ENCODE measurements around the gene AQP12B. TPM values are rescaled to one million over a fixed set of nuclear protein-coding genes. Genes with fewer than 3 reads are reported as not detected.

Gene AQP12B
- total RNA-seq, 1 experiment from 2014 or later, result not detected

DNA sequence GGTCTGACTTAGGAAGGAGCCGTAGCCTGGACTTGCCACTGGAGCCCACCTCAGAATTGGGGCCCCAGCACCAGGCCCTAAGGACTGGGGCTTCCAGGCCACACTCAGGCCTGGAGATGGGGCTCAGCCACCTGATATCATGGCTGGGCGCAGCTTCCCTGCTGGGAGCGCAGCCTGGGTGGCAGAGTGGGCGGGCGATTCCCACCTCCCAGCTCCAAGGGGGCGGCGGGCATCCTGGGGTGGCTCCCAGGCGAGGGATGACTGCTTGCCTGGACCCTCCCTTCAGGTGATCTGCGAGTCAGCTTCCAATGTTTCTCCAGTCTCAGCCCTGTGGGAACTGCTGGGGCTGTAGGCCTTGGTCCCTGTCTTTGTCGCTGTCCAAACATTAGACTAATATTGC is 37.3 kb downstream of the AQP12B start:
- no peaks in the 10 kb centered on the region for H3K36me3 ChIP-seq (replicated peaks; ENCODE audit: control insufficient read depth, insufficient read depth, low read length)
- DNase-seq, result peak; percentile 37

GRCh38 chr2:240644859-240645301 is 37.8 kb downstream of the AQP12B start:
- peak; percentile 65 for DNase-seq
- no peaks in the 10 kb centered on the region for H3K36me3 ChIP-seq (replicated peaks; ENCODE audit: control insufficient read depth, insufficient read depth, low read length)
- H3K4me3 ChIP-seq (ENCODE audit: insufficient read depth, low read depth, low read length), result no peak overlapping the region
- no peaks in the 10 kb centered on the region for H3K27me3 ChIP-seq (ENCODE audit: control insufficient read depth, insufficient read depth, low read length)

More for the DNA sequence above, 37.3 kb downstream of the AQP12B start:
- Histone ChIP-seq H3K27me3 (ENCODE audit: control insufficient read depth, insufficient read depth, low read length) (no peaks in the 10 kb centered on the region), H3K4me3 (ENCODE audit: insufficient read depth, low read depth, low read length) (no peak overlapping the region)

DNA sequence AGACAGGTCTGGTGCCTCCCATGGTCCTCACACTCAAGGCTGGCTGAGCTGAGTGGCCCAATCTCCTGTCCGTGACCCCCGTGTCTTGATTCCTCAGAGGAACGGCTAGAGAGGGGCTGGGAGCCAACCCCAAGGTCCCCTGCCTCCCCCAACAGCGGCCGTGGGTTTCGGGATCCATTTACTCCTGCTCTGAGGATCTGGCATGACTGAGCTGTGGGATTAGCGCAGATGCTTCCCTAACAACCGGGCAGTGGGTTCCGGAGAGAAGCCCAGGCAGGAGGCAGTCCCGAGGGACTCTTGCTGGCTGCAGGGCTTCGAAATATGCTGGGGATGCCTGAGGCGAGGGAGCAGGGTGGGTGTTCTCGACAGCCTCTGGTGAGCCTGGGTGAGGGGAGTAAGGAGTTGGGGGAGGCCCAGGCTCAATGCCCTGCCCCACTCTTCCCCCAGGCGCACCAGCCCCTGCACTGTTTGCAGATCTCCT is 38.5 kb downstream of the AQP12B start:
- Histone ChIP-seq H3K36me3 (replicated peaks; ENCODE audit: control insufficient read depth, insufficient read depth, low read length) (no peaks in the 10 kb centered on the region), H3K27me3 (ENCODE audit: control insufficient read depth, insufficient read depth, low read length) (no peaks in the 10 kb centered on the region; the same call in 1 of the 2 replicates), H3K4me3 (ENCODE audit: insufficient read depth, low read depth, low read length) (no peak overlapping the region)
- DNase-seq, result peak; percentile 60

DNA sequence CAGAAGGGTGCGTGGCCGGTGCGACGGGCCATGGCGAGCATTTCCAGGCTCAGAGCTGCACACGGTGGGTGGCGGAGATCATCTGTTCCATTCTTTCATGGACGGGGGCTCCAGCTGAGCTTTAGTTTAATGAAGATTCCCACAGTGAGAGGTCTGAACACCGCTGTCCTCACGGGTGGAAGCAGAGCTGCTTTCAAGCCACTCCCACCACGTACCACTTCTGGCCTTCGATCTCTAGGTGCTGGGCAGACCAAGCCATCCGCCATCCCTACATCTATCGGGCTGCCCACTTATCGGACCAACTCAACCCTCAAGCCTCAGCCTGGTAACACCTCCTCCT is 38.9 kb downstream of the AQP12B start:
- H3K4me3 ChIP-seq (ENCODE audit: insufficient read depth, low read depth, low read length), result no peak overlapping the region

DNA sequence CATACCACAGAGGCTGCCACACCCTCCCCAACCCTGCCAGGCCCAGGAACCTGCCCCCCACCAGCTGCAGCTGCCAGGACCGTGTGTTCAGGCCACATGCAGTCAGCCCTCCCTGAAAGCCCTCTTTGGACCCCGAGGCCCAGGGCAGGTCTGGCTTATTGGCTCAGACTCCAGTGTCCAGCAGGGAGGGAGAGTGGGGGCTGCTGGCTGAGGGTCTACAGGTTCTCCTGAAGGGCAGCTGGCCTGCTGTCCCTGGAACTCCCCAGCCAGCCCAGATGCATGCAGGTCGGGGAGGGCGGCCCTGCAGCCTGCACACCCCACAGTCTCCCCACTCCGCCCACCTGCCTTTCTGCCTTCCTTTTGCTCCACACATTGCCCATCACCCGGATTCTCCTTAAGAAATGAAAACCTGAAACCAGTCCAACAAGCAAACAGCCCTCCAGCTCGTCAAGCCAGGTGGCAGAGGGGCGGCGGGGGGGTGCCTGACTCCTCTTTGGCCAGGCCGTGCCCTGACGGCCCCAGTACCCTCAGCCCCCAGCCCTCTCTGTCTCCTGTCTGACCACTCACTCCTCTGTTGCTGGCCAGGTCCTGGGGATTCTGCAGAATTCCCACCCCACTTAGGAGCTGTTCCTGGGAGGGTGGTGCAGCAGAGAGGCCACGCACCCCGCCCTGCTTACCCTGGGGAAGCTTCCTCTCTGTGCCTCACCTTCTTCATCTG is 39.4 kb downstream of the AQP12B start:
- peak; percentile 48 for DNase-seq
- Histone ChIP-seq H3K4me3 (ENCODE audit: insufficient read depth, low read depth, low read length) (no peak overlapping the region), H3K27me3 (ENCODE audit: control insufficient read depth, insufficient read depth, low read length) (no peaks in the 10 kb centered on the region; the same call in 1 of the 2 replicates), H3K36me3 (replicated peaks; ENCODE audit: control insufficient read depth, insufficient read depth, low read length) (no peaks in the 10 kb centered on the region)

More for the DNA sequence above, 38.9 kb downstream of the AQP12B start:
- no peak for DNase-seq
- H3K27me3 ChIP-seq (ENCODE audit: control insufficient read depth, insufficient read depth, low read length), result no peaks in the 10 kb centered on the region; the same call in 1 of the 2 replicates
- no peaks in the 10 kb centered on the region for H3K36me3 ChIP-seq (replicated peaks; ENCODE audit: control insufficient read depth, insufficient read depth, low read length)

- no peak for DNase-seq
- no peaks in the 10 kb centered on the region; the same call in 1 of the 2 replicates for H3K27me3 ChIP-seq (ENCODE audit: control insufficient read depth, insufficient read depth, low read length)
- H3K36me3 ChIP-seq (replicated peaks; ENCODE audit: control insufficient read depth, insufficient read depth, low read length), result no peaks in the 10 kb centered on the region
- H3K4me3 ChIP-seq (ENCODE audit: insufficient read depth, low read depth, low read length), result no peak overlapping the region
Observed at GRCh38 chr2:240642806-240643092, 39.9 kb downstream of the AQP12B start.

- DNase-seq, result peak; percentile 72
- no peaks in the 10 kb centered on the region for H3K36me3 ChIP-seq (replicated peaks; ENCODE audit: control insufficient read depth, insufficient read depth, low read length)
- no peak overlapping the region for H3K4me3 ChIP-seq (ENCODE audit: insufficient read depth, low read depth, low read length)
- H3K27me3 ChIP-seq (ENCODE audit: control insufficient read depth, insufficient read depth, low read length), result no peaks in the 10 kb centered on the region; the same call in 1 of the 2 replicates
Observed at GRCh38 chr2:240642061-240642805, 40.5 kb downstream of the AQP12B start.

GRCh38 chr2:240640939-240641338 is 41.7 kb downstream of the AQP12B start:
- no peaks in the 10 kb centered on the region for H3K36me3 ChIP-seq (replicated peaks; ENCODE audit: control insufficient read depth, insufficient read depth, low read length)
- peak; percentile 96 for DNase-seq
- H3K27me3 ChIP-seq (ENCODE audit: control insufficient read depth, insufficient read depth, low read length), result no peaks in the 10 kb centered on the region; the same call in 1 of the 2 replicates
- no peak overlapping the region for H3K4me3 ChIP-seq (ENCODE audit: insufficient read depth, low read depth, low read length)

GRCh38 chr2:240639566-240639965 is 43.1 kb downstream of the AQP12B start:
- DNase-seq, result no peak
- Histone ChIP-seq H3K4me3 (ENCODE audit: insufficient read depth, low read depth, low read length) (no peak overlapping the region), H3K27me3 (ENCODE audit: control insufficient read depth, insufficient read depth, low read length) (no peaks in the 10 kb centered on the region; the same call in 1 of the 2 replicates), H3K36me3 (replicated peaks; ENCODE audit: control insufficient read depth, insufficient read depth, low read length) (no peaks in the 10 kb centered on the region)

GRCh38 chr2:240638512-240639160 is 44.0 kb downstream of the AQP12B start:
- Histone ChIP-seq H3K27me3 (ENCODE audit: control insufficient read depth, insufficient read depth, low read length) (no peaks in the 10 kb centered on the region; the same call in 1 of the 2 replicates), H3K36me3 (replicated peaks; ENCODE audit: control insufficient read depth, insufficient read depth, low read length) (no peaks in the 10 kb centered on the region), H3K4me3 (ENCODE audit: insufficient read depth, low read depth, low read length) (no peak overlapping the region)
- no peak for DNase-seq

- DNase-seq, result no peak
- Histone ChIP-seq H3K36me3 (replicated peaks; ENCODE audit: control insufficient read depth, insufficient read depth, low read length) (no peaks in the 10 kb centered on the region), H3K27me3 (ENCODE audit: control insufficient read depth, insufficient read depth, low read length) (no peaks in the 10 kb centered on the region; the same call in 1 of the 2 replicates), H3K4me3 (ENCODE audit: insufficient read depth, low read depth, low read length) (no peak overlapping the region)
Observed at GRCh38 chr2:240637901-240638345, 44.8 kb downstream of the AQP12B start.

DNA sequence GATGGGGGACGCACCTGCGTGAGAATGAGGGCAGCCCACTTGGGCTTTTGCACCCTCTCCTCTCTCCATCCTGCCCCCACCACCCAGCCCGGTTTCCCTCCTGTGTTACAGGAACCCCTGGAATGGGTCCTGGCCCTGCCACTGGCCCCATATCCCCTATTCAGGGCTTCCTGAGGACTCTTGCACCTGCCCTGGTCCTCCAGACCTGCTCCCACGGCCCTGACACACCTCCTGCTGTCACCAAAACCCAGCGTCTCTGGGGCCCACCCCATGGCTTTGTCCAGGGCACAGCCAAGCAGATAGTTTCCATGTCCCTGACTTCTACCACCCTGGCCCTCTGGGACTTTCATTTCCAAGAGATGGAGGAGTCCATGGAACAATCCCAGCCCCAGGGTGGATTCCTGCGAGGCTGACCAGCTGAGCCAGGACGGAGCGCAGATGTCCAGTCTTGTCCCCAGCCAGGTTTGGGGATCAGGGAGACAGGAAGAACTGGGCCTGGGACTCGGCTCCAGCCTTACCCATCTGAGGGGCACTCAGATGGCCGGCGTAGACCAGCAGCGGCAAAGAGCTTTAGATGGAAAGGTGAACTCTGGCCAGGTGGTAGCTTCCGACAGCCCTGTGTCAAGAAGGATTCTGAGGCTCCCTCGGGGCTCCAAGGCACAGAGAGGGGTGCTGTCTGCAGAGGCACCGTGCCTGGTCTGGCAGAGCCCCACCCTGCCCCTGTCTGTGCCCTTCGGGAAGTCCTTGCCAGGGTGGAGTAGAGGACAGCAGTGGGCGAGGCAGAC is 45.4 kb downstream of the AQP12B start:
- H3K27me3 ChIP-seq (ENCODE audit: control insufficient read depth, insufficient read depth, low read length), result no peaks in the 10 kb centered on the region; the same call in 1 of the 2 replicates
- DNase-seq, result no peak
- no peak overlapping the region for H3K4me3 ChIP-seq (ENCODE audit: insufficient read depth, low read depth, low read length)
- no peaks in the 10 kb centered on the region for H3K36me3 ChIP-seq (replicated peaks; ENCODE audit: control insufficient read depth, insufficient read depth, low read length)

DNA sequence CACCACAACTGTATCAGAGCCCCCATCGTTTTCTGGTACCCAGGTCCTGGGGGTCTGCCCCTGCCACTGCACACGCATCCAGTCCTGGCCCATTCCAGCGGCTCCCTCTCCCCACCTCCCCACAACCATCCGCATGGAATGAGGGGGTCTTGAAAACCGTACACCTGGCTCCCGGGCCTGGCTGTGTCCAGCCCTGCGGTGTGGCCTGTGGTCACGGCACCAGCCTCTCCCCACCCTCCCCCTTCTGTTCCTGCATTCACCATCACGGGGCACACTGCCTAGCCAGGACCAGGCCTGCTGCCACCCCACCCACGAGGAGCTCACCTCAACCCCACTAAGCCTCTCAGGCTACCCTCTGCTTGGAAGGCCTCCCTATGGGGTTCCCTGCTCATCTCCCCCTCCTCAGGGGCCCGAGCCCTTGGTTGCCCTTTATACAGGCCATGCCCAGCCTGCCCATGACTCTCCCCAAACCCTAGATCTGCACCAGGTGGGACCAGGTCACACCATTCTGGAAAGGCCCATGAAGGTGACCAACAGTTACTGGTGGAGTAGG is 46.0 kb downstream of the AQP12B start:
- no peak for DNase-seq
- H3K36me3 ChIP-seq (replicated peaks; ENCODE audit: control insufficient read depth, insufficient read depth, low read length), result no peaks in the 10 kb centered on the region
- H3K27me3 ChIP-seq (ENCODE audit: control insufficient read depth, insufficient read depth, low read length), result no peaks in the 10 kb centered on the region; the same call in 1 of the 2 replicates
- H3K4me3 ChIP-seq (ENCODE audit: insufficient read depth, low read depth, low read length), result no peak overlapping the region
